Measurements from ENCODE around the gene SLC6A6.
A peak's percentile ranks its signal among the peaks of the same experiment; 100 is the strongest.

SLC6A6 gene

DNA sequence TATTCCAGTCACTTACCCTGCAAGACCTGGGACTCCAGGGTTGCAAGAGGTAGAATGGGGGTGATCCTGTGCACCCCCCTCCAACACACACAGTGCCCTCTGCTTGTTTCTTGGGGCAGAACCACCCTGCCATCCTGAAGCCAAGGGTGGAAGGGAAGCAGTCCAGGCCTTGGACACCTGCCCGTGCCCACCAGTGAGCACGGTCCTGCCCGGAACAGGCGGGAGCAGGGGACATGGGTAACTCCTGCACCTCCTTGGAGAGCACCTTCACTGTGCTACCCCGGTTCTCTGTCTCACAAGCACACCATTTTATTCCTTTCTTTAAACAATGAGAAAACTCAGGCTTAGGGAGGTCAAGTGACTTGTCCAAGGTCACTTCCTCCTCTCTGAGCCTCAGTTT is 57.0 kb downstream of the SLC6A6 start:
- no peak for TF ChIP-seq CTCF (IDR thresholded peaks at IDR 0.05; ENCODE audit: low read depth, low read length, missing control alignments)
- in situ Hi-C loops (cut with HindIII; ENCODE audit: low sequenced_read_pairs): loop anchor here (25.0 kb wide), 1 partner anchor 172 kb away; no protein-coding TSS in a partner anchor
- no peak overlapping the region for H3K4me3 ChIP-seq (ENCODE audit: low read depth, low read length)
- DNase-seq (ENCODE audit: low read depth): no peak

- TF ChIP-seq CTCF (IDR thresholded peaks at IDR 0.05; ENCODE audit: low read depth, low read length, missing control alignments): no peak
- H3K4me3 ChIP-seq (ENCODE audit: low read depth, low read length): no peak overlapping the region
- no peak for DNase-seq (ENCODE audit: low read depth)
- in situ Hi-C loops (cut with HindIII; ENCODE audit: low sequenced_read_pairs): loop anchor here (25.0 kb wide), 1 partner anchor 172 kb away; no protein-coding TSS in a partner anchor
These were observed 57.4 kb downstream of the SLC6A6 start for GRCh38 chr3:14459787-14460186.

GRCh38 chr3:14460342-14461005 is 58.1 kb downstream of the SLC6A6 start:
- in situ Hi-C loops (cut with HindIII; ENCODE audit: low sequenced_read_pairs): loop anchor here (25.0 kb wide), 1 partner anchor 173 kb away; no protein-coding TSS in a partner anchor
- TF ChIP-seq CTCF (IDR thresholded peaks at IDR 0.05; ENCODE audit: low read depth, low read length, missing control alignments): no peak
- peak; percentile 93 for DNase-seq (ENCODE audit: low read depth)
- no peak overlapping the region for H3K4me3 ChIP-seq (ENCODE audit: low read depth, low read length)

- no peak for DNase-seq (ENCODE audit: low read depth)
- H3K4me3 ChIP-seq (ENCODE audit: low read depth, low read length): no peak overlapping the region
- in situ Hi-C loops (cut with HindIII; ENCODE audit: low sequenced_read_pairs): loop anchor here (25.0 kb wide), 1 partner anchor 174 kb away; no protein-coding TSS in a partner anchor
- TF ChIP-seq CTCF (IDR thresholded peaks at IDR 0.05; ENCODE audit: low read depth, low read length, missing control alignments): no peak
These were observed 58.8 kb downstream of the SLC6A6 start for GRCh38 chr3:14461006-14461747.

DNA sequence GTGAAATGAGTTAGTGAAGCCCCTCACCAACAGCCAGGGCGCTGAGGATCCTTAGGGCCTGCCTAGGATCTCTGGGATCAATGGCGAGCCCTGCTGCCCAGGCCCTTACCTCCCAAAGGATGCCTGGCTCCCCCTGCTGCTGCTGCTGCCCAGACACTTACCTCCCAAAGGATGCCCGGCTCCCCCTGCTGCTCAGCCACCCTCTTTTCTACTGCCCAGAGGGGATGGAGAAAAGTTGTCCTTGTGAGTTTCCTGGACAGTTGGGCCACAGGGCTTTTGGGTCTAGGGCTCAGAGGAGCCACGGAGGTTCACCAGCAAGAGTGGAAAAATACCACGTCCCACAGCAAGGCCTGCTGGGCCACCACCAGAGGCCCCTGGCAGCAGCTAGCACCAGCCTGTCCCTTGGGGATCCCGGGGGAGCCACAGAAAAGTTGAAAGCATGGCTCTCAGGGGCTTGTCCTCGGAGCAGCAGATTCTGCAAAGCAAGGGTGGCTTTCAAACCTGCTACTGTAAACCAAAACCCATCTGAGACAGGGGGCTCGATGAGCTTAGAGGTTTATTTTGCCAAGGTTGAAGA is 59.4 kb downstream of the SLC6A6 start:
- peak; percentile 40 for DNase-seq (ENCODE audit: low read depth)
- peak; percentile 86 for TF ChIP-seq CTCF (IDR thresholded peaks at IDR 0.05; ENCODE audit: low read depth, low read length, missing control alignments)

DNA sequence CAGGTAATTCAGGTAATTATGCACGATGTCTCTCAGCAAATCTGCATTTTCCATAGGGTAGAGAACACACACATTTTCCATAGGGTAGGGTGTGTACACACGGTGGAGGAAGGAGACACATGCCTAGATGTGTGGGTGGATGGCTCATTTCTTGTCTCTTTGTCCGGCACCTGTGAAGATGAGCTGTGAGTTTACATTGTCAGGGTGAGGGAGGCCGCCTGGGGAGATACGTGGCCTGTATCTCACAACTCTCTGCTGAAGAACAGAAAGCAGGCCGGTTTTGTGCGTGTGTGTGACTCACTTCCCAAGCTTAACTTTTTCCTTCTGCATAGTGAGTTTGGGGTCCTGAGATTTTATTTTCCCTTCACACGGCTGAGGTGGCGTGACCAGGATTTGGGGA is 60.3 kb downstream of the SLC6A6 start:
- in situ Hi-C loops (cut with HindIII; ENCODE audit: low sequenced_read_pairs): loop anchor here (25.0 kb wide), 1 partner anchor 175 kb away; no protein-coding TSS in a partner anchor
- DNase-seq (ENCODE audit: low read depth): no peak
- TF ChIP-seq CTCF (IDR thresholded peaks at IDR 0.05; ENCODE audit: low read depth, low read length, missing control alignments): no peak
- no peak overlapping the region for H3K4me3 ChIP-seq (ENCODE audit: low read depth, low read length)

More for the DNA sequence above, 59.4 kb downstream of the SLC6A6 start:
- no peak overlapping the region for H3K4me3 ChIP-seq (ENCODE audit: low read depth, low read length)
- in situ Hi-C loops (cut with HindIII; ENCODE audit: low sequenced_read_pairs): loop anchor here (25.0 kb wide), 1 partner anchor 175 kb away; no protein-coding TSS in a partner anchor

Measured in astrocyte of the cerebellum (primary cell).